CD4-positive, alpha-beta T cell treated with Interleukin-10 for 1 hour (primary cell): ENCODE measurements around the gene CDC42BPG.

Experiments
- DNase-seq: peaks from one replicate; pipeline ENCODE4 v3.0.0-alpha.2; 2020

Gene CDC42BPG, protein sequence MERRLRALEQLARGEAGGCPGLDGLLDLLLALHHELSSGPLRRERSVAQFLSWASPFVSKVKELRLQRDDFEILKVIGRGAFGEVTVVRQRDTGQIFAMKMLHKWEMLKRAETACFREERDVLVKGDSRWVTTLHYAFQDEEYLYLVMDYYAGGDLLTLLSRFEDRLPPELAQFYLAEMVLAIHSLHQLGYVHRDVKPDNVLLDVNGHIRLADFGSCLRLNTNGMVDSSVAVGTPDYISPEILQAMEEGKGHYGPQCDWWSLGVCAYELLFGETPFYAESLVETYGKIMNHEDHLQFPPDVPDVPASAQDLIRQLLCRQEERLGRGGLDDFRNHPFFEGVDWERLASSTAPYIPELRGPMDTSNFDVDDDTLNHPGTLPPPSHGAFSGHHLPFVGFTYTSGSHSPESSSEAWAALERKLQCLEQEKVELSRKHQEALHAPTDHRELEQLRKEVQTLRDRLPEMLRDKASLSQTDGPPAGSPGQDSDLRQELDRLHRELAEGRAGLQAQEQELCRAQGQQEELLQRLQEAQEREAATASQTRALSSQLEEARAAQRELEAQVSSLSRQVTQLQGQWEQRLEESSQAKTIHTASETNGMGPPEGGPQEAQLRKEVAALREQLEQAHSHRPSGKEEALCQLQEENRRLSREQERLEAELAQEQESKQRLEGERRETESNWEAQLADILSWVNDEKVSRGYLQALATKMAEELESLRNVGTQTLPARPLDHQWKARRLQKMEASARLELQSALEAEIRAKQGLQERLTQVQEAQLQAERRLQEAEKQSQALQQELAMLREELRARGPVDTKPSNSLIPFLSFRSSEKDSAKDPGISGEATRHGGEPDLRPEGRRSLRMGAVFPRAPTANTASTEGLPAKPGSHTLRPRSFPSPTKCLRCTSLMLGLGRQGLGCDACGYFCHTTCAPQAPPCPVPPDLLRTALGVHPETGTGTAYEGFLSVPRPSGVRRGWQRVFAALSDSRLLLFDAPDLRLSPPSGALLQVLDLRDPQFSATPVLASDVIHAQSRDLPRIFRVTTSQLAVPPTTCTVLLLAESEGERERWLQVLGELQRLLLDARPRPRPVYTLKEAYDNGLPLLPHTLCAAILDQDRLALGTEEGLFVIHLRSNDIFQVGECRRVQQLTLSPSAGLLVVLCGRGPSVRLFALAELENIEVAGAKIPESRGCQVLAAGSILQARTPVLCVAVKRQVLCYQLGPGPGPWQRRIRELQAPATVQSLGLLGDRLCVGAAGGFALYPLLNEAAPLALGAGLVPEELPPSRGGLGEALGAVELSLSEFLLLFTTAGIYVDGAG (N-terminal part only)

DNA sequence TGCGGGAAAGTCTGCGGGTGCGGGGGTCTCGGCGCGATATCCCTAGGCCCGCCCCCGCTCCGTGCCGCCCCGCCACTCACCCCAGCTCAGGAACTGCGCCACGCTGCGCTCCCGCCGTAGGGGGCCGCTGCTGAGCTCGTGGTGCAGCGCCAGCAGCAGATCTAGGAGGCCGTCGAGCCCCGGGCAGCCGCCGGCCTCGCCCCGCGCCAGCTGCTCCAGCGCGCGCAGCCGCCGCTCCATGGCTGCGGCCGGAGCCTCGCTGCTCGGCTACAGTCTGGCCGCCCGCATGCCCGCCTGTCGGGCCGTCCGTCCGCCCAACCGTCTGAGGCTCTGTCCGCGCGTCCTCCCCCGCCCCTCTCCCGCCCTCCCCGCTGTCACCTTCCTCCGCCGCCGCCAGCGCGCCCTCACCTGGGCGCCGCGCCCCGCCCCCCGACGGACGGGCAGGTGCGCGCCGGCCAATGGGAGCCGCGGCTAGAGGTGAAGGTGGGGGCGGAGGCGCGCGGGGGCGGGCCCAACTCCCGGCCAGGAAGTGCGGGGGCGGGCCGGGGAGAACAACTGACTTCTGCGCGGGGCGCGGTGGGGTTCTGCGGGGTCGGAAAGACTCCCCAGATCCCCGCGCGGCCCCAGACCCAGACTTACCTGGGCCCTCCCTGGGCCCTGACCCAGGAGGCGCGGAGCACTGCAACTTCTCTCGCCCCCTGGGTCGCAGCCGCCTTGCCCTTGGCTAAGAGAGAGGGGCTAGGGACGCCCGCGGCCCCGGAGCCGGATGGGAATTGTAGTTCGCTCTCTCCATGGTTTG, at the start of gene CDC42BPG:
Gene CDC42BPG (minus strand): TSS at position 324 of the 799 bp plus-strand sequence. CDS start 84 bp downstream, at position 240.
- peak; percentile 84 for DNase-seq

DNA sequence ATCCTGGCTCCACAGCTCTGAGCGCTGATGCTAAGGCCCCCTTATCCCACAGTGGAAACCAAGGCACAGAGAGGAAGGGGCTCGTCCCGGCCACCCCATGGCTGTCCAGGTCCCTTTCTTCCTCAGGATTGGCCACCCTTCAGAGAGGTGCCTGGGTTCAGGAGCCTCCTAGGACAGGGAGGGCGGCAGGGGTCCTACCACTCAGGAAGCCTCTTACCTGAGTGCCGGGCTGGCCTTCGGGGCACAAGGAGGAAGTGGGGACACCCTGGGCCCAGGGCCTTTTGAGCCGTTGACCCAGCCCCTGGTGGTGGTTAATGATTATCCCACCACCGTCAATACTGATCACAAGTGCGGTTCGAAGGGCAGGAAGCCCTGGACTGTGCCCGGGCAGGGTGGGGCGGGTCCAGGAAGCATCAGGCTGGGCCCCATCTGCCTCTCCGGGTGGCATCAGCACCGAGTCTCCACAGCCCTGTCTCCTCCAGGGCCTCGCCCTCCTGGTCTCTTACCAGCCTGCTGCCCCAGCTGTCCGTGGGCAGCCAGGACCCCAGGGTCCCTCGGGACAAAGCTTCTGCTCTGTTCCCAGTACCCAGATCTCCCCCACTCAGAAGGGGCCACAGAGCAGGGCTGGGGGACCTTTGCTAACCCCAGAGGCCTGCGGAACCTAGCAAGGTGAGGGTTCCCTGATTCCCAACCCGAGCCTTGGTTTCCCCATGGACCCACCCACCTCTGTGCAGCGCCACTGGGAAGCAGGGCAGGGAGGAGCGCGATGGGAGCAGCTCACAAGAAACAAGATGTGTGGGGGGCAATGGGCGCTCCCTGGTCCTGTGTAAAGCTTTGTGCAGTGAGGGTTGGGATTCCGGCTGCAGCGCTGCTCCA, 49.0 kb upstream of the CDC42BPG start:
- no peak for DNase-seq

DNA sequence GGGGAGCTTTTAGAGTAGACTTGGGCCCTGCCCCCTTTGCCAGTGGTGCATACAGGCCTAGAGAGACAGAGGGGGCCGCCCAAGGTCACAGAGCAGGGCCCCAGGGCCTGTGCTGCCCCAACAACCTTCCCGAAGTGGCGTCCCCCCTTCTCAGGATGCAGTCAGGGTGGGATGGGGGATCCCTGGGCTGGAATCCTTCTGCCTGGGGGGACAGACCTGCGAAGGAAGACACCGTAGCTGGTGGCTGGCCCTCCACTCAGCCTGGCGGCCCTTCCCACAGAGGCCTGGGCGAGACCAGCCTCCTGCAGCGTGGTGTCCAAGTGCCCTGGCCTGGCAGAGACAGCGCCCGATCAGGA, 48.4 kb upstream of the CDC42BPG start:
- no peak for DNase-seq

DNA sequence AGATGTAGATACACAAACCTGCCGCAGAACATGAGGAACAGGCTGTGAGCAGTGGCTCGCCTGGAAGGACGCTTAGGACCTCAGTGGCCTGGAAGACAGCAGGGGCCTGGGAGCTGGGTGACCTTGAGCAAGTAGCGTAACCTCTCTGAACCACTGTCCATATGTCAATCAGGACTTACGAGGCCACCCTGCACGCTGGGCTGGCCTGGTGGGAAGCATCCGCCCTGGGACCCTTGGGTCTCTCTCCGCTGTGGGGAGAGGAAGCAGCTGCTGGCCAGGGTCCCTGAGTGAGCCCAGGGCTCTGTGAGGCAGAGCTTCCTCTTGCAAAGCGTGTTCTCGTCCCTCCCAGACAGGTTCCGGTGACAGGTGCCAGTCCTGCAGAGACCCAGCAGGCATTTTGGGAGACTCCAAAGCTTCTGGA, 48.0 kb upstream of the CDC42BPG start:
- no peak for DNase-seq

DNA sequence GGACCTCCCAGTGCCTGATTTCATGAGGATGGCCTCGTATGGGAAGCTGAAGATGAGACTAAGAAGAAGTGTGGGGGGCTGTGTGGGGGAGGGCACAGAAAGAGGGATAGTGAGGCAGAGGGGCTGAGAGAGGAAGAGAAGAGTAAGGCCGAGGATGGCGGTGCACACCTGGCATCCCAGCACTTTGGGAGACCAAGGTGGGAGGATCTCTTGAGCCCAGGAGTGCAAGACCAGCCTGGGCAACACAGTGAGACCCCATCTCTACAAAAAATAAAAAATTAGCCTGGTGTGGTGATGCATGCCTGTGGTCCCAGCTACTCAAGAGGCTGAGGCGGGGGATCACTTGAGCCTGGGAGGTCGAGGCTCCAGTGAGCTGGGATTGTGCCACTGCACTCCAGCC, 47.4 kb upstream of the CDC42BPG start:
- DNase-seq, result no peak

DNA sequence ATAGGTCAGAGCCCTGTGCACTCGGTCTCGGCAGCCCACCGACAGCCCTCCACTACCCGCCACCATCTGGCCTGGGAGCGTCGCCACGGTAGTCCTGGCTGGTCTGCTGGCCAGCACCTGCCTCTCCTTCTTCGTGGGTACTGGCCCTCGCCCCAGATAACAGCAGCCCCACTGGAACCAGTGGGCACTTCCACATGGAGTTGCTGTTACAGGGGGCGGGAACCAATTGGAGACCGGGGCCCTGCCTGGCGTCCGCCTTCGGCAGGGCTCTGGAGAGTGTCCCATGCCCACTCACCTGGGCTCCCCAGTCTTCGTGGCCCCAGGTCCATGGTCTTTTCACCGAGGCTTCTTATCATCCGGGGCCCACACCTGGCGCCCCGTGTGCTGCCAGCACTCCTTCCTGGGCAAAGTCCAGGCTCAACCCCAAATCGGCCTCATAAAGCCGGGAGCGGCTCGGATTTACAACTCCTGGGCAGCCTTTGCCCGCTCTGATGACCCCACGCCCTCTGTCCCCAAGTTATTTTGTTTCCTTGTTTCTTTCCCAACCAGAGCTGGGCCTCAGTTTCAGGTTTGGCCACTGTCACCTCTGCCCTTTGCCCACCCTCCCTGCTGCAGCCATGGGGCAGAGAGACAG, 46.9 kb upstream of the CDC42BPG start:
- no peak for DNase-seq

DNA sequence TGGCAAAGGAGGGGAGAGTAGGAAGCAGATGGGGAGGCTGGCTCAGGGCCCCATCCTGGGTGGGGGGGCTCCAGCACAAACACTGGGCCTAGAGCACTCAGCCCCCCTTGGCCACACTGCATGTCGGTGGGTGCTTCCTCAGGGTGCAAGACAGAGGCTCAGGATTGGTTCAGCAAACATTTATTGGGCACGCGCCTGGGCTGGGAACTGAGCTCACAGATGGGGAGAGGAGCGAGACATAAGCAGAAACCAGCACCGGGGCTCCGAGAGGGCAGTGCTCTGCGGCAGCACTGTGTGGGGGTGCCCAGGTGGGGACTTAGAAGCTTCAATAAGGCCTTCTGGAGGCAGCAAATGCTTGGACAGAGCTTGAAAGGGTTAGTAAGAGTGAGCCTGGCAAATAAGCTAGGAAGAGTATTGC, 46.1 kb upstream of the CDC42BPG start:
- DNase-seq, result no peak

DNA sequence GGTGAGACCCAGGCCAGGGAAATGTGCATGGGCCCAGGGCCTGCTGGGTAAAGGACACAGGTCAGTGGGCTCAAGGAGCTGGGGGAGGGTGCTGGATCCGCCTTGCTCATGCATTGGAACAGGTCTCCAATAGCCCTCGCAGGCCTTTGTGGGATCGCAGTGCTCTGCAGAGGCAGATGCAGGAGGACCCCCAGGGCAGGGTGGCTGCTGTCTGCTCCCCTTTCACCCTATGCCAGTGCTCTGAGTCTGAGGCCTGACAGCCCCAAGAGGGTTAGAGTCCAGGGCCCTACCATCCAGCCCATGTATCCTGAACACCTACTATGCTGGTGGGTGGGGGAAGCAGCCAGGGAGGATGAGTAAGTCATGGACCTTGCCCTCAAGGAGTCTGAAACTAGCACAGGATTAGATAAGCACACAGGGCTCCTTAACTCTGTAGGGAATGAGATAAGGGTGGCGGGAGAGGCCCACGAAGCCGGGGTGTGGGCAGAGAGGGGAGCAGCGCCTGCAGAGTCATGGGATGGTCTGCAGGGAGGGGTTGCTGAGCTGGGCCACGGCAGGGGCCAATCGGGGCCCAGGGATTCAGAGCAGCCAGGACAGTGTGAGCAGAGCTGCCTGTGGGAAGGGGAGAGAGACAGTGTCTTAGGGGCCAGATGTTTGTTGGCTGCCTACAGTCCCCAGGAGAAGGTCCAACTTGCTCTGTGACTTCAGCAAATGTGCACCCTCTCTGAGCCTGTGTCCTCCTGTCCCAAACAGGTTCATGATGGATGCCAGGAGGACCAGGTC, 44.5 kb upstream of the CDC42BPG start:
- no peak for DNase-seq

DNA sequence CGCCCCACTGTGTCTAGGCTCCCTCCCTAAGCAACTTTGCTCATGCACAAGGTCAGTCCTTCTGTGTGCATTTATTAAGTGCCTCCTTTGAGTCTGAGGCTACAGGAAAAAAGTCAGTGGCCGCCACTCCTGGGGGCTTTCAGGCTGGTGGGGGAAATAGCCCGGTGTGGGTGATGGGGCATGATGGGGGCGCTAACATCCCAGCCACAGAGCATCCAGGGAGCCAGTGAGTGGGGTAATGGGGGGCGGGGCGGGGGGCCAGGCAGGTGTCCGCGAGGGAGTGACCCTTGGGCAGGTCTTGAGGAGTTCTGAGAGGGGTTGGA, 43.9 kb upstream of the CDC42BPG start:
- DNase-seq, result no peak

DNA sequence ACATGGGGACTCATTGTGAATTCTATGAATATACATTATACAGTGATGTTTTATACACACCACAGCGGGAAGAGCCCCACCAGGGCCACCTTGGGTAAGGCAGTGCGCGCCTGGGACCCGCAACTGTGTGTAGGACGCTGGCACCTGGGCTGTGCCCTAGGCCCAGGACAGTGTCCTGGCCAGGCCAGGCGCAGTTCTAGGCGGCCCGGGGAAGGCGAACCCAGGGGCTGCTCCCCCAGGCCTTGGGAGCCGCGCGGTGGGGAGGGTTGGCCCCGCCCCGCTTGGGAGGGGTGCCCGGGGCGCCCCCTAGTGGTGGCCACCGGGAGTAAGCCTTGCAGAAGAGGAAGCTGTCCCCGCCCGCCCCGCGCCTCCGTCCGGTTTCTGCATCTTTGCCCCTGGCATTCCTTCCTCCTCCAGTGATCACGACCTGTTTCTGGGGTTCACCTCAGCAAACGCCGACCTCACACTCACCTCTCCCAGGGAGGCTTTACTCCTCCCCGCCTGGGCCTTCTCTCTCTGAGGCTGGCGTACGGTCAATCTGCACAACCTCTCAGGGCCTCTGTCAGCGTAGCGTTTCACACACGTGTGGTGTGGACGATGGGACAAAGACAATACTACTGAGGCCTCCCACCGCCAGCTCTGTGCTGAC, 43.4 kb upstream of the CDC42BPG start:
- DNase-seq, result peak; percentile 86

DNA sequence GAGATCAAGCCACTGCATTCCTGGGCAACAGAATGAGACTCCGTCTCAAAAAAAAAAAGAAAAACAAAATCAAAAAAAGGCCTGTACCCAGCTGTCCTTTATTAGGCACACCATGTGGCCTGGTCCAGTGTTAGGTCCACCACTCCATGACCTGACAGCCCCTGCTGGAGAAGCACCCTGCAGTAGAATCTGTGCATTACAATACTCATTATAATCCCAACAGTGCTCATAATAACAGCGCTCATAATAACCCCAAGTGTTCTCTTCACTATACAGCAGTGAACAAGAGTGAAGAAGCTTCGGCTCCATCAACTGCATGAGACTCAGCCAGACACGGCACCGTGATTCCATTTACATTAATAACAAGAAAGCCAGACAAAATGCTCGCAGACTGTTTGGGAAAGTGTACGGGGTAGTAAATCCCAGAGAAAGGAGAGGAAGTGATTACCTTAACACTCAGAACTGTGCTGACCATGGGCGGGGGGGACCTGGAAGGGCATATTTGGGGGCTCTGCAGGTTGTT, 42.8 kb upstream of the CDC42BPG start:
- no peak for DNase-seq

DNA sequence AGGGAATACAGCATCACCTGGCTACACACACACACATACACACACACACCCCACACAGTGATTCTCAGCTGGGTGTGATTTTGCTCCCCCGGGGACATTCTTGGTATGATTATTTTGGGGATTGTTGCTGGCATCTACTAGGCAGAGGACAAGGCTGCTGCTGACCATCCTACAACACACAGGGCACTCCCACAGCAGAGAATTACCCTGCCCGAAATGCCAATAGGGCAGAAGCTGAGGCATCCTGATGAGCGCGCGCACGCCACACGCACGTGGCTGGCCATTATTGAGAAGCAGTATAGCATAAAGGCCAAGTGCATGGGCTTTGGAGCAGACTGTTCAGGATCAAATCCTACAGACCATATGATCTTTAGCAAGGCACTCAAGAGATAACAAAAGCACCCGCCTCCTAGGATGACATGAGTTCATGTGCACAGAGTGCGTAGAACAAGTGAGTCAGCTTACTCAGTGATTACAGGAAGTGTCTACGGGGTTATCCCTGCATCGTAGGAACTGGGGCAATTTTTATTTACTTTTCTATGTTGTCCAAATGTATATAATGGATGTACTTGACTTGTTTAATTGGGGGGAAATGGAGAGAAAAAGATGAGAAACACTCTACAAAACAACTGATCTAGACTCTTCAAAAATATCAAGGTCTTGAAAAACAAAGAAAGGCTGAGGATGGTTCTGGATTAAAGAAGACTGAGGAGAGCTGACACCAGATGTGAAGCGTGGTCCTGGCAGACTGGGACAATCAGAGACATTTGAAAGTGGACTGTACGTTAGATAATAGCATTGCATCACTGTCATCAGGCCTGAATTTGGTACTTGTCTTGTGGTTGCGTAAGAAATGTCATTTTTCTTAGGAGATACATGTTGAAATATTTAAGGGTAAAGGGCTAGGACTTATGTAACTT, 41.2 kb upstream of the CDC42BPG start:
- peak; percentile 60 for DNase-seq

DNA sequence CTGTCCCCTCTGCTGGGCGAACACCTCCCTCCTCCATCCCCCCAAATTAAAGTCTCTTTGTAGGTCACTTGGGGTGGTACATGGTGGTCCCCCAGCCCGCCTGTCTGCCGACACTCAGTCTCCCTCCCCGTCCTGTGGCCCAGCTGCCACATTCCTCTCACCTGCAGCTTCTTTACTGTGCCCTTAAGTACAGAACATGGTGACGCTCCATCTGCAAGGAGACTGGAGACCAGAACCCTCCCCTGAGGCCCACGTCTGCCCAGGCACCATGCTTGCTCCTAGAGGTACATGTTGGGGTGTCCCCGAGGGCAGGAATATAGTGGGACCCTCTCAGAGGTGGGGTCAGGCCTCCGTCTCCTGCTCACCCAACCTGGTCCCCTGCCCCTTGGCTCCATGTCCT, 39.6 kb upstream of the CDC42BPG start:
- DNase-seq, result no peak

DNA sequence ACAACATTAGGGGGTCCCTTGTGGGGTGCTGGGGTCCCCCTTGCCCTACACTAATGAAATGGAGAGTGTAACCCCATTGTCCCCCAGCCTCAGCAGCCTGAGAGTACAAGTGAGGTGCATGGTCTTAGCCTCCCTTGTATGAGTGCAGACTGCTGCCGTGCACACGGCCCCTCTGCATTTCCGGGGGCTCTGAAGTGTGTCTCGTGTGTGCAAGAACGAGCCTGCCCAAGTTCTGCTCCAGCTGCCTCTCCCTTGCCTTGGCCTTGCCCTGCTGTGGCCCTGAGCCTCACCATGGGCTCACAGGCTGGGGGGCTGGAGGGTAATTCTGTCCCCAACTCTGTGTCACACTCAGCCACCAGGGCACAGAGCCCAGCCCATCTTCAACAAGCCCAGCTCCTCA, 39.1 kb upstream of the CDC42BPG start:
- no peak for DNase-seq

DNA sequence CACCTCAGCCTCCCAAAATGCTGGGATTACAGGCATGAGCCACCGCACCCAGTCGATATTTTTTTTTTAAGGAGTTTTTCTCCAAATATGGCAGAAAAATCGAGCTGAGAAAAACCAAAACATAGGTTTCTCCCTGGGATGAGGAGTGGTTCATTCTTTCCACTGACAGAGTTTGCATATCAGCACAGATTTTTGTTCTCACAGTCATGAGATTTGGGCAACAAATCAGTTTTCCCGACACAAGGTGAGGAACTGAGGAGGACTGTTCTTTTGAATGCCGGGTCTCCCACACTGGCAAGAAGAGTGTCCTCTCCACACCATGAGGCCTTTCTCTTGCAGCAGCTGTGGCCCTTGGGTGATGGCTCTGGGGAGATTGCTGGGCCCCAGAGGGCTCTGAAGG, 37.8 kb upstream of the CDC42BPG start:
- no peak for DNase-seq

DNA sequence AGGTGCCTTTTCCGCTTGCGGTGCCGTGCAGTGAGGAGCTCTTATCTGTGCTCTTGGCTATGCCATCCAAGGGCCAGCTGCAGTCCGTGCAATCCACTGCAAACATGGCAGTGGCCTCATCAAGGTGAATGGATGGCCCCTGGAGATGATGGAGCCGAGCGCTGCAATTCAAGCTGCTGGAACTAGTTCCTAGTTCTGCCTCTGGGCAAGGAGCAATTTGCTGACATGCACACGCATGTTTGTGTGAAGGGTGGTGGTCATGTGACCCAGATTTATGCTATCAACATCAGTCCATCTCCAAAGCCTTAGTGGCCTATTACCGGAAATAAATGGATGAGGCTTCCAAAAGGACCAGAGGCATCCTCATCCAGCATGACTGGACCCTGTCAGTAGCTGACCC, 37.0 kb upstream of the CDC42BPG start:
- DNase-seq, result no peak

DNA sequence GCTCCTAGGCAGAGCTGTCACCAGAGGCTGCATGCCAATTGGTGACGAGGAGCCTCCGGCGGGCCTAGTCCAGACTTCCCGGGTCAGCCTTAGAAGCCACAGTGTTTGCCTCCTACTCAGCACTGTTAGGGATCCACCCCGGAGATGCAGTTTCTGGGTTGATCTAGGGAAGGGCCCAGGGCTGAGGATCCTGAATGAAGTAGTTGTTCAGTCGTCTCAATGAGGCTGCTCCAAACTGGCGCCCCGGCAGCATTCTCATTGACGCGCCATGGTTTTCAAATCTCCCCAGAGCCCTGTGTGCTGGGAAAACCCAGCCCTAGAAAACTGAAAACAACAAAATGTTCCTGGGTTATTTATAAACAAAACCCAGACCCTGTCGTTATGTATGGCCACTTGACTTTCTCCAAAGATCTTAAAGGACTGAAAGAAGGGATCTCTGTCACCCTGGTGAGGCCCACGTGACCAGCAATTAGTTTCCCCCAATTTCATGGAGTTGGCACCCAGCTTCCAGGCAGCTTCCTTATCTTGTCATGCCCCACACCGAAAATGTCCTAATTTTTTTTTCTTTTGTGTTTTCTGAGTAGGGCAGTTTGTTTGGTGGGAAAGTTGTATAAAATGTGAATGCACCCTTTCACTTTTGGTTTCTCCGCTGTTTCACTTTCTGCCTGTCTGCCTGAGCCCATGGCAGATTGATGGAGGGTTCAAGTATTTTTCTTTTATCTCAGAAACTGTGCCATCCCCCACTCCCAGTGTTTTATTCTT, 36.0 kb upstream of the CDC42BPG start:
- DNase-seq, result peak; percentile 64
